HG03354 (cell line): ENCODE measurements around the gene PPP1R13B.
"Not testable (repeated sequence)": the region's sequence is repeated elsewhere in the genome, so short reads cannot be mapped to it uniquely, and the experiment has no call there.

Source experiments
- ATAC-seq: cut with Tn5 transposase; IDR thresholded peaks from one replicate; pipeline ENCODE4 v1.9.1; 2021; ENCODE audit warnings: mild to moderate bottlenecking; ENCODE audit not compliant: unreplicated experiment, poor library complexity, severe bottlenecking

PPP1R13B gene

DNA sequence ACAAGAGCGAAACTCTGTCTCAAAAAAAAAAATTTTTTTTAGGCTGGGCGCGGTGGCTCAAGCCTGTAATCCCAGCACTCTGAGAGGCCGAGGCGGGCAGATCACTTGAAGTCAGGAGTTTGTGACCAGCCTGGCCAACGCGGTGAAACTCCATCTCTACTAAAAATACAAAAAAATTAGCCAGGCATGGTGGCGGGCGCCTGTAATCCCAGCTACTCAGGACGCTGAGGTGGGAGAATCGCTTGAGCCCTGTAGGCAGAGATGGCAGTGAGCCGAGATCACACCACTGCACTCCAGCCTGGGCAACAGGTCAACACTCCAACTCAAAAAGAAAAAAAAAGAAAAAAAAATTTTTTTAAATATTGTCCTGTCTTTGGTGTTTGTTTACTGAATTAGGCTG lies 6.1 kb downstream of the PPP1R13B start:
- ATAC-seq = not testable (repeated sequence)

DNA sequence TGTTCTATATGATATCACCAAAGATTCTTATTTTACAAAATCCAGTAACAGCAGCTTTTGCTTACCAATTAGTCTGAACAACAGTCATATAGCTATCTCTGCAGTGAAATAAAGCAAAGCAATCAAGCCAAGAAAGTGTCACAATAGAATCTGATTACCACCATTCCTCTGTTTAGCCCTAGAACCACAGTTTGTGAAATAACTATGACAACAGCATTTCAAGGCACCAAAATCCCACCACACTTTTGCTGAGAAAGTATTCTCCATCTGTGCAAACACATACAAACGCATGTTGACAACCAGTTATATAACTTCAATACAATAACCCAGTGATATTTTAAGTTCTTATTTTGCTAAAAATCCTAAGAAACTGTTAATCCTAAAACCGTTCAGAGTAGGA lies 7.4 kb downstream of the PPP1R13B start:
- no peak for ATAC-seq

GRCh38 chr14:103839579-103839978 lies 7.8 kb downstream of the PPP1R13B start:
- no peak for ATAC-seq

GRCh38 chr14:103838117-103838516 lies 9.3 kb downstream of the PPP1R13B start:
- no peak for ATAC-seq

- ATAC-seq = no peak
Observed at GRCh38 chr14:103836976-103837725, 10.2 kb downstream of the PPP1R13B start.

GRCh38 chr14:103834956-103835355 lies 12.4 kb downstream of the PPP1R13B start:
- ATAC-seq = no peak

DNA sequence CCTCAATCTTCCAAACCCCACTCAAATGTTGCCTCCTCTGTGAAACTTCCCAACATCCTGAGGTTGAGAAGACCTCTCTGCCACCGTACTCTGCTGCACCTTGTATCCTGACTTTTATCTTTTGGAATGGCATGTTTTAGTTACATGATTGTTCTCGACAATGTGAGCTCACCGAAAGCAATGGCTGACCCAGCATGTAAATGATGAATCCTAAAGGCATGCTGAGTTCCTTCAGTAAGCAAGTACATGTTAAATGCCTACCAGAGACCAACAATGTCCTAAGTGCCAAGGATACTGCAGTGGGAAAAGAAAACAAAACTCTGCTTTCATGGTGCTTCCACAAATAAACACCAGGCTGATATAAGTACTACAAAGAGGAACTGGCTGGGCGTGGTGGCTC lies 13.7 kb downstream of the PPP1R13B start:
- ATAC-seq = no peak

DNA sequence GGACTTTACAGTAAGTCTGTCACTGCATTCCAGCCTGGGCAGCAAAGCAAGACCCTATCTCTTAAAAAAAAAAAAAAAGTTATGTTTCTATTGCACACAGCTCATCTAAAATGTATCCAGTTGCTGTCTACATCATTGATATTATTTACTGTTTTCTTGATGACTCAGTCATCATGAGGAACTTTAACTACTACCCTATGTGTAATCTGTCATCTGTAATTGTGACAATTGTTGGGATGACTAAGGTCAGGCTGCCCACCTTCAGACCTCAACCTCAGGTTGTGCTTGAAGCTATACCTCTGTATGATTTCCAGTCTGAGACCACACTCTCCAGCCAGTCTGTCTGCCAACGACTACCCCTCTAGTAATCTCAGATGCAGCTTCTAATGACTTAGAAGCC lies 15.3 kb downstream of the PPP1R13B start:
- ATAC-seq = no peak

DNA sequence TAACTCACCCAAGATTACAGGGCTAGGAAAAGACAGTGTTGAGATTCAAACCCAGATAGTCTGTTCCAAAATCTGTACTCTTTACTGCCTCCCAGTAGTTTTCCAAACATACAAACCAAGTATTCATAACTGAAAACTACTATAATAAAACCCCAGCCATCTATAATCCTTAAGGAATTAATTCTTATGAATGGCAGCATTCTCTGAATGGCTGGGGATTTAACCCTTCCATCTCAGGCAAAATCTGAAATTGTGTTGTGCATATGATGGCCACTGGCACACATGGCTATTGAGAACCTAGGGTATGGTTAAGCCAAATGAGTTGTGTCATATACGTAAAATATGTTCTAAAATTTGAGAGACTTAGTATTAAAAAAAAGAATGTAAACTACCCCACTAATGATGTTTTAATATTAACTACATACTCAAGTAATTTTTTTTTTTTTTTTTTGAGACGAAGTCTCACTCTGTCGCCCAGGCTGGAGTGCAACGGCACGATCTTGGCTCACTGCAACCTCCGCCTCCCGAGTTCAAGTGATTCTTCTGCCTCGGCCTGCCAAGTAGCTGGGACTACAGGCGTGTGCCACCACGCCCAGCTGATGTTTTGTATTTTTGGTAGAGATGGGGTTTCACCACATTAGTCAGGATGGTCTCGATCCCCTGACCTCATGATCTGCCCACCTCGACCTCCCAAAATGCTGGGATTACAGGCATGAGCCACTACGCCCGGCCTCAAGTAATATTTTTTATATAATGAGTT lies 16.7 kb downstream of the PPP1R13B start:
- ATAC-seq = no peak

DNA sequence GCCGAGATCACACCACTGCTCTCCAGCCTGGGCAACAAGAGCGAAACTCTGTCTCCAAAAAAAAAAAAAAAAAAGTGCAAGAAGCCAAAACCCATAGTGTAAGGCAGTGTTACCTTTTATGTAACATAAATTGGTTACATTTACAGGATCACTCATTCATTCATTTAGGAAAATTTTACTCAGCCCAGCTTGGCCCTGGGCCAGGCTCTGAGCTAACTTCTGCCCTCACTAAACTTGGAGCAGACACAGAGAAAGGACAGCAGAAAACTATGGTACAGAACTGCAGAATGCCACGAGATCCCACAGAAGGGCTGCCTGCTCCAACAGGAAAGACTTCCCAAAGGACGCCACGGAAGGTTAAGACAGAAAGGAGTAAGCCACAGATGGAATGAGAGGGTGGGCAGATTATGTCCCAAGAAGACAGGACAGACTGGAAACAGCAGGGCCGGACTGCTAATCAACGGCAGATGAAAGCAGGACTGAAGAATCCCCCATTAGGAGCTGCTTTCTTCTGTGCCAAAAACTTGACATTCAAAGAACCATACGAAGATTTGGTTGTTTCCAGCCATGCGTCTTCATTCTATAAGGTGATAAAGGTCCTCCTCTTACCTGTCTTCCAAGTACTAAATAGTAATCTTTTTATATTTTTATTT lies 18.9 kb downstream of the PPP1R13B start:
- no peak for ATAC-seq

DNA sequence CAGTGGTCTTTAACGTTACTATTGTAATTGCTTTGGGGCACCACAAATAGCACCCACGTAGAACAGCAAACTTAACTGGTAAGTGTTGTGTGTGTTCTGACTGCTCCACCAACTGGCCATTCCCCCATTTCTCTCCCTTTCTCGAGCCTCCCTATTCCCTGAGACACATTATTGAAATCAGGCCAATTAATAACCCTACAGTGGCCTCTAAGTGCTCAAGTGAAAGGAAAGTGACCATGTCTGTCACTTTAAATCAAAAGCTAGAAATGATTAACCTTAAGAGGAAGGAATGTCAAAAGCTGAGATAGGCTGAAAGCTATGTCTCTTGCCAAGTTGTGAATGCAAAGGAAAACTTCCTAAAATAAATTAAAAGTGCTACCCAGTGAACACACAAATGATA lies 22.3 kb downstream of the PPP1R13B start:
- ATAC-seq = no peak

- no peak for ATAC-seq
Observed at GRCh38 chr14:103820908-103821307, 26.5 kb downstream of the PPP1R13B start.

GRCh38 chr14:103820382-103820781 lies 27.0 kb downstream of the PPP1R13B start:
- ATAC-seq = no peak

- ATAC-seq = no peak
Observed at GRCh38 chr14:103819503-103820307, 27.7 kb downstream of the PPP1R13B start.

GRCh38 chr14:103818870-103819269 lies 28.5 kb downstream of the PPP1R13B start:
- ATAC-seq = no peak

DNA sequence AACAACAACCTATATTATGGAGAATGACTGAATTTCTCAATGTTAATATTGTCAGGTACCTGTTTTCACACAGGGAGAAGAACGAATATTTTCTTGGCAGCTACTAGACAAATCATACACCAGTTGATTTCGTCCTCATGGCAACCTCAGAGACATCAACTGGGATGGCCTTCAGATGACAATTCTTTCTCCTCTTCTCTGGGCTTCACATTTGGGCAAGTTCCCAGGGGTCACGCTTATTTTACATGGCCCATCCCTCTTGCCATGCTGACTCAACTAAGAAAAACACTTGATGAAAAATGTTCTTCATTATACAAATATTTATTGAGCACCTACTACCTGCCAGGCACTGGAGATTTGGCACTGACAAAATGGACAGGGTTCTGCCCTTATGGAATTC lies 29.0 kb downstream of the PPP1R13B start:
- no peak for ATAC-seq

DNA sequence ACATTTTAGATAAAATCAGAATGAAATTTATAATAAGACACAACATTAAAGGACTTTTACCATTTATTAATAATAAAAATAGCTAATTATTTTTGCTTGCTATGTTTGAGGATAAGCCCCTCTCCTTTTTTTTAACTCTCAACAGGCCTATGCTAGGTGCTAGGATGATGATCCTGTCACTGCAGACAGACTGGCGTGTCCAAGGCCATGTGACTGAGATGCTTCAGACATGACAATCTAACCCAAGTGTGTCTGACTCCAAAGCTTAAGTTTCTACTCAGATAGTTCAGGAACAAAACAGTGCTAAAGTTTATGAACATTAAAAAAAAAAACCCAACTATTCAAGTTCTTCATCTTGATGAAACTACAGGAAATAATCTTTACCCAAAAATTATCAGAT lies 29.8 kb downstream of the PPP1R13B start:
- no peak for ATAC-seq

DNA sequence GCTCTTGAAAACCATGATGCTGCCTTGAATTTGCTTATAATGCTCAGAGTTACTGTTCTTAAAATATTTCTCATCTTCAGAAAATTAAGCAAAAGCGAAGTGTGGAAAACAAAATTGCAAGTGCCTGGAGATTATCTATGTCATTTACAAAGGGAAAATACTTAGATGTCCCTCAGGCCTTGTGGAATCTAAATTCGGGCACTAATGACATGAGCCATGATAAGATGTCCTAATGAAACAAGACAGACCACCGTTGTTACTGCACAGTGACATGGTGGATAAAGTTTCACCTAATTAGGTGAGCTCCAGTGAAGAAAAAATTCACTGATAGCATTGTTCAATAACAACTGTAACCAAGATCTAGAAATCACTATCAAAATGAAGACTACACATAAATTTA lies 30.4 kb downstream of the PPP1R13B start:
- no peak for ATAC-seq

GRCh38 chr14:103815253-103815652 lies 32.1 kb downstream of the PPP1R13B start:
- ATAC-seq = no peak

GRCh38 chr14:103811189-103811588 lies 36.2 kb downstream of the PPP1R13B start:
- no peak for ATAC-seq
